Fibroblast of mammary gland (primary cell): Measurements from ENCODE around the gene DENND4C.

ENCODE experiments used
- DNase-seq: peaks from one replicate; pipeline ENCODE4 v3.0.0-alpha.2; 2010; ENCODE audit warnings: low read depth
- H3K4me3 ChIP-seq: 2 replicates; pipeline ENCODE4 v1.5.1; 2011; ENCODE audit warnings: low read depth, mild to moderate bottlenecking, low read length, moderate library complexity; ENCODE audit not compliant: control insufficient read depth
- TF ChIP-seq, protein P1 (sequence below): conservative IDR thresholded peaks from 2 replicates; pipeline ENCODE4 v1.5.1; 2011; ENCODE audit warnings: low read depth, low read length, inconsistent platforms; ENCODE audit not compliant: control insufficient read depth, insufficient read depth

The DENND4C gene

DNA sequence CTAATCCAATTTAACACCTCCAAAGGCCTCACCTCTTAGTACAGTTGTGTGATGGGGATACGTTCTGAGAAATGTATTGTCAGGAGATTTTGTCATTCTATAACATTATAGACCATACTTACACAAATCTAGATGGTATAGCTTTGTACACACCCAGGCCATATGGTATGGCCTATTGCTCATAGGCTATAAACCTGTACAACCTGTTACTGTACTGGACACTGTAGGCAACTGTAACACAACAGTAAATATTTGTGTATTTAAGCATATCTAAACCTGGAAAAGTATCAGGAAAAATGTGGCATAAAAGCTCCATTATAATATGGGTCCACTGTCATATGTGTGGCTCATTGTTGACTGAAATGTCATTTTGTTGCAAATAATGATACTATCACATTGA, 190.4 kb downstream of the DENND4C start:
- TF ChIP-seq, protein P1, sequence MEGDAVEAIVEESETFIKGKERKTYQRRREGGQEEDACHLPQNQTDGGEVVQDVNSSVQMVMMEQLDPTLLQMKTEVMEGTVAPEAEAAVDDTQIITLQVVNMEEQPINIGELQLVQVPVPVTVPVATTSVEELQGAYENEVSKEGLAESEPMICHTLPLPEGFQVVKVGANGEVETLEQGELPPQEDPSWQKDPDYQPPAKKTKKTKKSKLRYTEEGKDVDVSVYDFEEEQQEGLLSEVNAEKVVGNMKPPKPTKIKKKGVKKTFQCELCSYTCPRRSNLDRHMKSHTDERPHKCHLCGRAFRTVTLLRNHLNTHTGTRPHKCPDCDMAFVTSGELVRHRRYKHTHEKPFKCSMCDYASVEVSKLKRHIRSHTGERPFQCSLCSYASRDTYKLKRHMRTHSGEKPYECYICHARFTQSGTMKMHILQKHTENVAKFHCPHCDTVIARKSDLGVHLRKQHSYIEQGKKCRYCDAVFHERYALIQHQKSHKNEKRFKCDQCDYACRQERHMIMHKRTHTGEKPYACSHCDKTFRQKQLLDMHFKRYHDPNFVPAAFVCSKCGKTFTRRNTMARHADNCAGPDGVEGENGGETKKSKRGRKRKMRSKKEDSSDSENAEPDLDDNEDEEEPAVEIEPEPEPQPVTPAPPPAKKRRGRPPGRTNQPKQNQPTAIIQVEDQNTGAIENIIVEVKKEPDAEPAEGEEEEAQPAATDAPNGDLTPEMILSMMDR: no peak
- no peak overlapping the region for H3K4me3 ChIP-seq
- no peak for DNase-seq
